Measurements from ENCODE around the gene PKMYT1.
A peak's percentile ranks its signal among the peaks of the same experiment; 100 is the strongest.

PKMYT1 gene

DNA sequence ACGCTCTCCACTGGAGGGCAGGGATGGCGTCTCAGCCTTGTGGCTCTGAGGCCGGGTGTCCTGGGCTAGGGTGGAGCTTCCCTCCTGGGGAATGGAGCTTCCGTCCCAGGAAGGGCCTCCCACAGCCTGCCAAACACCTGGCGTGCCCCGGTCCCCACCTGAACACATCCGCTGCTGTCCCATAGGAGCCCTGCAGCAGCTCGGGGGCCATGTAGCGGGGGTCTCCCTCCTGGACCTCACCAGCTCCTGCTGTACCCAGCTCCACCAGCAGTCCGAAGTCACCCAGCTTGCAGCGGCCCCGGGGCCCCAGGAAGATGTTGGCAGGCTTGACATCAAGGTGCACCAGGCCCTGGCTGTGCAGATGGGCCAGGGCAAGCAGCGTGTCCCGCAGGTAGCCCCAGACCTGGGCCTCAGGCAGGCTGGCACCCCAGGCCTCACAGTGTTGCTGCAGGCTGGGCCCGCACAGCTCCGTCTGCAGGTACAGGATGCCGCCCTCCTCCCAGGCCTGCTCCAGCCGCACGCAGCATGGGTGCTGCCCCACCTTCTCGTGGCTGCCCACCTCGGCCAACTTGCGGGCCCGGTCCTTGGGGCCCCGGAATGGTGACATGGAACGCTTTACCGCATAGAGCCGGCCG, 5.0 kb downstream of the PKMYT1 start:
- Histone ChIP-seq H3K9ac (ENCODE audit: low read length) (no peak overlapping the region), H3K27me3 (ENCODE audit: low read length) (no peaks in the 10 kb centered on the region), H3K4me3 (ENCODE audit: insufficient read depth, low read length, poor library complexity, severe bottlenecking) (no peak overlapping the region), H3F3A (ENCODE audit: insufficient read depth) (peaks cover 40% of the 10 kb centered on the region), H3K27ac (ENCODE audit: low read depth, low read length) (no peak overlapping the region), H3K79me2 (ENCODE audit: insufficient read depth, low read length) (peaks cover 37% of the 10 kb centered on the region), H2AFZ (ENCODE audit: low read depth, low read length, severe bottlenecking) (no peak overlapping the region), H3K9me2 (replicated peaks; ENCODE audit: insufficient read depth, low read length) (no peaks in the 10 kb centered on the region), H3K9me3 (ENCODE audit: insufficient read depth, low read length) (no peaks in the 10 kb centered on the region), H3K36me3 (ENCODE audit: low read length) (no peaks in the 10 kb centered on the region), H3K4me2 (ENCODE audit: low read depth, low read length, poor library complexity, severe bottlenecking) (no peak overlapping the region), H4K20me1 (ENCODE audit: low read depth, low read length) (peaks cover 4% of the 10 kb centered on the region; the same call in 1 of the 2 replicates)
- no peak for TF ChIP-seq EZH2phosphoT487 (conservative IDR thresholded peaks at IDR 0.05; ENCODE audit: low read length)
- TF ChIP-seq, protein P1, sequence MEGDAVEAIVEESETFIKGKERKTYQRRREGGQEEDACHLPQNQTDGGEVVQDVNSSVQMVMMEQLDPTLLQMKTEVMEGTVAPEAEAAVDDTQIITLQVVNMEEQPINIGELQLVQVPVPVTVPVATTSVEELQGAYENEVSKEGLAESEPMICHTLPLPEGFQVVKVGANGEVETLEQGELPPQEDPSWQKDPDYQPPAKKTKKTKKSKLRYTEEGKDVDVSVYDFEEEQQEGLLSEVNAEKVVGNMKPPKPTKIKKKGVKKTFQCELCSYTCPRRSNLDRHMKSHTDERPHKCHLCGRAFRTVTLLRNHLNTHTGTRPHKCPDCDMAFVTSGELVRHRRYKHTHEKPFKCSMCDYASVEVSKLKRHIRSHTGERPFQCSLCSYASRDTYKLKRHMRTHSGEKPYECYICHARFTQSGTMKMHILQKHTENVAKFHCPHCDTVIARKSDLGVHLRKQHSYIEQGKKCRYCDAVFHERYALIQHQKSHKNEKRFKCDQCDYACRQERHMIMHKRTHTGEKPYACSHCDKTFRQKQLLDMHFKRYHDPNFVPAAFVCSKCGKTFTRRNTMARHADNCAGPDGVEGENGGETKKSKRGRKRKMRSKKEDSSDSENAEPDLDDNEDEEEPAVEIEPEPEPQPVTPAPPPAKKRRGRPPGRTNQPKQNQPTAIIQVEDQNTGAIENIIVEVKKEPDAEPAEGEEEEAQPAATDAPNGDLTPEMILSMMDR (IDR thresholded peaks at IDR 0.05; ENCODE audit: insufficient read depth, low read length, poor library complexity, severe bottlenecking), result no peak

- Histone ChIP-seq H3K36me3 (ENCODE audit: low read length) (no peaks in the 10 kb centered on the region), H3K27ac (ENCODE audit: low read depth, low read length) (no peak overlapping the region), H3K27me3 (ENCODE audit: low read length) (no peaks in the 10 kb centered on the region), H4K20me1 (ENCODE audit: low read depth, low read length) (peaks cover 4% of the 10 kb centered on the region; the same call in 1 of the 2 replicates), H3K9me3 (ENCODE audit: insufficient read depth, low read length) (no peaks in the 10 kb centered on the region), H3K4me3 (ENCODE audit: insufficient read depth, low read length, poor library complexity, severe bottlenecking) (no peak overlapping the region), H2AFZ (ENCODE audit: low read depth, low read length, severe bottlenecking) (no peak overlapping the region), H3K79me2 (ENCODE audit: insufficient read depth, low read length) (peaks cover 39% of the 10 kb centered on the region), H3K9ac (ENCODE audit: low read length) (no peak overlapping the region), H3K9me2 (replicated peaks; ENCODE audit: insufficient read depth, low read length) (no peaks in the 10 kb centered on the region), H3K4me2 (ENCODE audit: low read depth, low read length, poor library complexity, severe bottlenecking) (no peak overlapping the region), H3F3A (ENCODE audit: insufficient read depth) (peaks cover 40% of the 10 kb centered on the region)
- TF ChIP-seq EZH2phosphoT487 (conservative IDR thresholded peaks at IDR 0.05; ENCODE audit: low read length), result no peak
- TF ChIP-seq, protein P1 (IDR thresholded peaks at IDR 0.05; ENCODE audit: insufficient read depth, low read length, poor library complexity, severe bottlenecking), result no peak
These were observed 5.8 kb downstream of the PKMYT1 start for GRCh38 chr16:2974319-2975056.

- H3F3A ChIP-seq (ENCODE audit: insufficient read depth), result peaks cover 40% of the 10 kb centered on the region
- no peak for TF ChIP-seq EZH2phosphoT487 (conservative IDR thresholded peaks at IDR 0.05; ENCODE audit: low read length)
- TF ChIP-seq, protein P1 (IDR thresholded peaks at IDR 0.05; ENCODE audit: insufficient read depth, low read length, poor library complexity, severe bottlenecking), result no peak
- H3K9me3 ChIP-seq (ENCODE audit: insufficient read depth, low read length), result no peaks in the 10 kb centered on the region
- no peak overlapping the region for H2AFZ ChIP-seq (ENCODE audit: low read depth, low read length, severe bottlenecking)
- H3K79me2 ChIP-seq (ENCODE audit: insufficient read depth, low read length), result peaks cover 32% of the 10 kb centered on the region
- H3K9ac ChIP-seq (ENCODE audit: low read length), result no peak overlapping the region
- H3K9me2 ChIP-seq (replicated peaks; ENCODE audit: insufficient read depth, low read length), result no peaks in the 10 kb centered on the region
- no peaks in the 10 kb centered on the region for H3K27me3 ChIP-seq (ENCODE audit: low read length)
- no peak overlapping the region for H3K4me3 ChIP-seq (ENCODE audit: insufficient read depth, low read length, poor library complexity, severe bottlenecking)
- no peaks in the 10 kb centered on the region for H3K36me3 ChIP-seq (ENCODE audit: low read length)
- H3K4me2 ChIP-seq (ENCODE audit: low read depth, low read length, poor library complexity, severe bottlenecking), result no peak overlapping the region
- H4K20me1 ChIP-seq (ENCODE audit: low read depth, low read length), result peaks cover 4% of the 10 kb centered on the region; the same call in 1 of the 2 replicates
- peak overlapping the region; percentile 93 for H3K27ac ChIP-seq (ENCODE audit: low read depth, low read length)
These were observed 6.5 kb downstream of the PKMYT1 start for GRCh38 chr16:2973605-2974318.
